ENCODE data around the gene RAB3B. TPM values are rescaled to one million over a fixed set of nuclear protein-coding genes. Genes with fewer than 3 reads are reported as not detected.
"Not testable (repeated sequence)": the region's sequence is repeated elsewhere in the genome, so short reads cannot be mapped to it uniquely, and the experiment has no call there.

Gene RAB3B
- total RNA-seq, 1 experiment from 2014 or later = 0.31 TPM

GRCh38 chr1:51976846-51977602 is 13.5 kb downstream of the RAB3B start:
- peak; percentile 65 for DNase-seq
- no peak overlapping the region for H3K27ac Mint-ChIP-seq (ENCODE audit: unreplicated experiment)
- BruUV-seq (replicated peaks) = no TSS peak
- H3K4me3 Mint-ChIP-seq (ENCODE audit: low read depth, unreplicated experiment) = no peak overlapping the region
- no peaks in the 10 kb centered on the region for H3K9me3 Mint-ChIP-seq (ENCODE audit: low read depth, unreplicated experiment)
- intact Hi-C loops (cut with micrococcal nuclease; ENCODE audit: unreplicated experiment) = no loop called here
- TF ChIP-seq CTCF (IDR thresholded peaks at IDR 0.05; ENCODE audit: unreplicated experiment) = no peak
- peaks cover 9% of the 10 kb centered on the region for H3K27me3 Mint-ChIP-seq (ENCODE audit: unreplicated experiment)
- H3K36me3 Mint-ChIP-seq (ENCODE audit: insufficient read depth, unreplicated experiment) = no peaks in the 10 kb centered on the region
- CTCF ChIA-PET = interaction anchor here (0.6 kb wide), 1 partner anchor 14 kb away, joined by 5 read pairs; the partner anchor contains the start of gene RAB3B
- peaks cover 48% of the 10 kb centered on the region for H3K4me1 Mint-ChIP-seq (ENCODE audit: low read depth, unreplicated experiment)

GRCh38 chr1:51973587-51974474 is 16.7 kb downstream of the RAB3B start:
- peak; percentile 25 for DNase-seq

GRCh38 chr1:51969038-51969705 is 21.3 kb downstream of the RAB3B start:
- Mint-ChIP-seq H3K27me3 (ENCODE audit: unreplicated experiment) (no peaks in the 10 kb centered on the region), H3K9me3 (ENCODE audit: low read depth, unreplicated experiment) (no peaks in the 10 kb centered on the region), H3K27ac (ENCODE audit: unreplicated experiment) (peak overlapping the region; percentile 14), H3K4me1 (ENCODE audit: low read depth, unreplicated experiment) (peaks cover 37% of the 10 kb centered on the region), H3K36me3 (ENCODE audit: insufficient read depth, unreplicated experiment) (peaks cover 6% of the 10 kb centered on the region), H3K4me3 (ENCODE audit: low read depth, unreplicated experiment) (no peak overlapping the region)
- TF ChIP-seq CTCF (IDR thresholded peaks at IDR 0.05; ENCODE audit: unreplicated experiment) = no peak
- BruUV-seq (replicated peaks) = no TSS peak
- CTCF ChIA-PET = no interaction called here
- intact Hi-C loops (cut with micrococcal nuclease; ENCODE audit: unreplicated experiment) = no loop called here
- DNase-seq = no peak

More at GRCh38 chr1:51973587-51974474, 16.7 kb downstream of the RAB3B start:
- Mint-ChIP-seq H3K9me3 (ENCODE audit: low read depth, unreplicated experiment) (no peaks in the 10 kb centered on the region), H3K4me3 (ENCODE audit: low read depth, unreplicated experiment) (no peak overlapping the region), H3K27me3 (ENCODE audit: unreplicated experiment) (peaks cover 6% of the 10 kb centered on the region), H3K27ac (ENCODE audit: unreplicated experiment) (no peak overlapping the region), H3K36me3 (ENCODE audit: insufficient read depth, unreplicated experiment) (peaks cover 6% of the 10 kb centered on the region), H3K4me1 (ENCODE audit: low read depth, unreplicated experiment) (peaks cover 72% of the 10 kb centered on the region)
- BruUV-seq (replicated peaks) = no TSS peak
- TF ChIP-seq CTCF (IDR thresholded peaks at IDR 0.05; ENCODE audit: unreplicated experiment) = no peak
- intact Hi-C loops (cut with micrococcal nuclease; ENCODE audit: unreplicated experiment) = no loop called here
- CTCF ChIA-PET = interaction anchor here (0.6 kb wide), 1 partner anchor 19 kb away, joined by 5 read pairs; no protein-coding TSS in a partner anchor

GRCh38 chr1:51968632-51969031 is 21.9 kb downstream of the RAB3B start:
- no peaks in the 10 kb centered on the region for H3K9me3 Mint-ChIP-seq (ENCODE audit: low read depth, unreplicated experiment)
- peaks cover 6% of the 10 kb centered on the region for H3K36me3 Mint-ChIP-seq (ENCODE audit: insufficient read depth, unreplicated experiment)
- TF ChIP-seq CTCF (IDR thresholded peaks at IDR 0.05; ENCODE audit: unreplicated experiment) = no peak
- H3K4me3 Mint-ChIP-seq (ENCODE audit: low read depth, unreplicated experiment) = no peak overlapping the region
- intact Hi-C loops (cut with micrococcal nuclease; ENCODE audit: unreplicated experiment) = no loop called here
- CTCF ChIA-PET = no interaction called here
- no TSS peak for BruUV-seq (replicated peaks)
- H3K27me3 Mint-ChIP-seq (ENCODE audit: unreplicated experiment) = no peaks in the 10 kb centered on the region
- no peak for DNase-seq
- peaks cover 31% of the 10 kb centered on the region for H3K4me1 Mint-ChIP-seq (ENCODE audit: low read depth, unreplicated experiment)
- H3K27ac Mint-ChIP-seq (ENCODE audit: unreplicated experiment) = no peak overlapping the region

- H3K9me3 Mint-ChIP-seq (ENCODE audit: low read depth, unreplicated experiment); H3K27me3 Mint-ChIP-seq (ENCODE audit: unreplicated experiment); BruUV-seq (replicated peaks); H3K4me3 Mint-ChIP-seq (ENCODE audit: low read depth, unreplicated experiment); DNase-seq; H3K36me3 Mint-ChIP-seq (ENCODE audit: insufficient read depth, unreplicated experiment); intact Hi-C loops (cut with micrococcal nuclease; ENCODE audit: unreplicated experiment); H3K27ac Mint-ChIP-seq (ENCODE audit: unreplicated experiment): not testable (repeated sequence)
- CTCF ChIA-PET = interaction anchor here (1.8 kb wide), 1 partner anchor 17 kb away, joined by 6 read pairs; no protein-coding TSS in a partner anchor
- H3K4me1 Mint-ChIP-seq (ENCODE audit: low read depth, unreplicated experiment) = peaks cover 30% of the 10 kb centered on the region
Observed at GRCh38 chr1:51967213-51967791, 23.2 kb downstream of the RAB3B start.

Data from Calu3 (cell line).